H1 (cell line): ENCODE measurements around the gene ZNF260. TPM values are rescaled to one million over a fixed set of nuclear protein-coding genes. Genes with fewer than 3 reads are reported as not detected.

ENCODE experiments used
- CTCF ChIA-PET: fragments of 300-600 bp; sonication (Branson Sonifier 250); formaldehyde crosslinking; loops from one replicate; lab custom pipeline; 2021; ENCODE audit not compliant: partially characterized antibody; lab: Charles Lee
- POLR2A ChIA-PET: fragments of 300-600 bp; sonication (Branson Sonifier 250); formaldehyde crosslinking; loops from one replicate; lab custom pipeline; 2021; ENCODE audit warnings: inconsistent platforms; ENCODE audit not compliant: partially characterized antibody; lab: Charles Lee
- DNase-seq, 2 experiments: peaks; one replicate each; pipeline versions ENCODE4 v3.0.0 to v3.0.0-alpha.2; 2010 to 2022; ENCODE audit warnings: low spot score in 2 of 2, low read depth in 1 of 2, mixed read lengths in 1 of 2
- FAIRE-seq: peaks from 2 replicates; lab custom pipeline; 2011; peaks lifted over from hg19 to GRCh38; lab: Jason Lieb, UNC
- H2AFZ ChIP-seq: 2 replicates; pipeline ENCODE4 v1.8.1; 2012; ENCODE audit warnings: low read length, inconsistent platforms
- H2AK5ac ChIP-seq: 2 replicates; pipeline ENCODE4 v1.6.1; 2013; ENCODE audit warnings: low read depth, low read length
- H2BK120ac ChIP-seq: replicated peaks from 2 replicates; pipeline ENCODE3; 2013; ENCODE audit warnings: low read depth, low read length, inconsistent platforms
- H2BK12ac ChIP-seq: 2 replicates; pipeline ENCODE4 v1.6.1; 2013; ENCODE audit warnings: low read depth, low read length
- H2BK15ac ChIP-seq: 2 replicates; pipeline ENCODE4 v1.6.1; 2013; ENCODE audit warnings: low read length
- H2BK20ac ChIP-seq: 2 replicates; pipeline ENCODE4 v1.6.1; 2013; ENCODE audit warnings: low read length
- H2BK5ac ChIP-seq: 2 replicates; pipeline ENCODE4 v1.6.1; 2013; ENCODE audit warnings: low read depth, low read length
- H3K14ac ChIP-seq: 2 replicates; pipeline ENCODE4 v1.6.1; 2013; ENCODE audit warnings: inconsistent platforms; ENCODE audit not compliant: insufficient read length
- H3K18ac ChIP-seq: 2 replicates; pipeline ENCODE4 v1.6.1; 2013; ENCODE audit warnings: low read length; ENCODE audit errors: extremely low read depth
- H3K23ac ChIP-seq: 2 replicates; pipeline ENCODE4 v1.6.1; 2013; ENCODE audit warnings: inconsistent platforms; ENCODE audit not compliant: insufficient read length
- H3K23me2 ChIP-seq: 2 replicates; pipeline ENCODE4 v1.6.1; 2013; ENCODE audit warnings: low read depth, low read length
- H3K27ac ChIP-seq: 2 replicates; pipeline ENCODE4 v1.6.1; 2011; ENCODE audit warnings: low read depth, low read length, inconsistent platforms
- H3K27me3 ChIP-seq, 4 experiments: replicated peaks in 1 of 4; 1 replicate in 1 of 4; 2 replicates in 3 of 4; pipeline versions ENCODE4 v1.6.1 to v1.8.1; 2011 to 2013; ENCODE audit warnings: low read length in 3 of 4, mild to moderate bottlenecking in 3 of 4, inconsistent platforms in 2 of 4, mixed read lengths in 2 of 4, moderate library complexity in 1 of 4; ENCODE audit not compliant: control insufficient read depth in 3 of 4, insufficient read depth in 3 of 4; ENCODE audit errors: extremely low read depth in 1 of 4
- H3K36me3 ChIP-seq, 4 experiments: 2 replicates each; pipeline versions ENCODE4 v1.6.1 to v1.8.1; 2011 to 2013; ENCODE audit warnings: mild to moderate bottlenecking in 4 of 4, low read length in 3 of 4, moderate library complexity in 2 of 4, control low read depth in 1 of 4, inconsistent platforms in 1 of 4; ENCODE audit not compliant: insufficient read depth in 4 of 4, control insufficient read depth in 2 of 4
- H3K4ac ChIP-seq: replicated peaks from 2 replicates; pipeline ENCODE3; 2013; ENCODE audit warnings: low read length, low read depth, mixed read lengths, inconsistent platforms; ENCODE audit not compliant: insufficient read length
- H3K4me1 ChIP-seq, 4 experiments: replicated peaks in 1 of 4; 1 replicate in 1 of 4; 2 replicates in 3 of 4; pipeline versions ENCODE4 v1.6.1 to v1.8.1; 2011 to 2013; ENCODE audit warnings: low read length in 3 of 4, inconsistent platforms in 2 of 4, mixed read lengths in 1 of 4; ENCODE audit not compliant: insufficient read depth in 4 of 4, control insufficient read depth in 3 of 4
- H3K4me2 ChIP-seq, 2 experiments: 2 replicates each; pipeline versions ENCODE4 v1.6.1 to v1.8.1; 2011 to 2013; ENCODE audit warnings: low read depth in 2 of 2, low read length in 2 of 2, control low read depth in 1 of 2, inconsistent platforms in 1 of 2, mild to moderate bottlenecking in 1 of 2; ENCODE audit not compliant: insufficient read depth in 1 of 2
- H3K4me3 ChIP-seq, 4 experiments: fragments of 200-600, 300-600 bp in 1 of 4; sonication (generic), shearing (Covaris generic), sonication (Bioruptor Twin) in 1 of 4; 2 replicates each; pipeline versions ENCODE4 v1.5.1 to v1.8.1; 2011 to 2016; ENCODE audit warnings: low read length in 4 of 4, low read depth in 3 of 4, control low read depth in 2 of 4, inconsistent platforms in 2 of 4, mild to moderate bottlenecking in 2 of 4, mixed read lengths in 1 of 4, moderate library complexity in 1 of 4; ENCODE audit not compliant: insufficient read depth in 2 of 4; ENCODE audit errors: extremely low read depth in 1 of 4
- H3K56ac ChIP-seq: replicated peaks from 2 replicates; pipeline ENCODE3; 2013; ENCODE audit warnings: low read depth, mild to moderate bottlenecking, mixed read lengths, low read length, inconsistent platforms; ENCODE audit not compliant: insufficient read length
- H3K79me1 ChIP-seq: 2 replicates; pipeline ENCODE4 v1.6.1; 2013; ENCODE audit warnings: low read depth, low read length, control low read depth
- H3K79me2 ChIP-seq, 2 experiments: 2 replicates each; pipeline versions ENCODE4 v1.6.1 to v1.8.1; 2012 to 2013; ENCODE audit warnings: low read length in 2 of 2, mild to moderate bottlenecking in 2 of 2, inconsistent platforms in 1 of 2; ENCODE audit not compliant: insufficient read depth in 2 of 2, control insufficient read depth in 1 of 2
- H3K9ac ChIP-seq, 4 experiments: replicated peaks in 1 of 4; 1 replicate in 1 of 4; 2 replicates in 3 of 4; pipeline versions ENCODE4 v1.6.1 to v1.8.1; 2011 to 2013; ENCODE audit warnings: low read depth in 3 of 4, low read length in 3 of 4, control low read depth in 2 of 4, mild to moderate bottlenecking in 2 of 4, moderate library complexity in 2 of 4, inconsistent platforms in 1 of 4; ENCODE audit errors: extremely low read depth in 1 of 4
- H3K9me3 ChIP-seq, 2 experiments: 2 replicates each; pipeline versions ENCODE4 v1.6.1 to v1.8.1; 2012 to 2013; ENCODE audit warnings: mild to moderate bottlenecking in 2 of 2, moderate library complexity in 2 of 2, control low read depth in 1 of 2, inconsistent platforms in 1 of 2, low read depth in 1 of 2, low read length in 1 of 2, mixed read lengths in 1 of 2; ENCODE audit not compliant: insufficient read depth in 2 of 2
- H4K20me1 ChIP-seq, 2 experiments: replicated peaks in 1 of 2; 2 replicates each; pipeline versions ENCODE3 to v1.8.1; 2011 to 2013; ENCODE audit warnings: inconsistent platforms in 2 of 2, low read length in 2 of 2, mild to moderate bottlenecking in 1 of 2; ENCODE audit not compliant: insufficient read depth in 2 of 2, control insufficient read depth in 1 of 2
- H4K5ac ChIP-seq: 2 replicates; pipeline ENCODE4 v1.6.1; 2013; ENCODE audit warnings: low read length, low read depth, mixed read lengths, inconsistent platforms; ENCODE audit not compliant: insufficient read length
- H4K8ac ChIP-seq: 2 replicates; pipeline ENCODE4 v1.8.0; 2013; ENCODE audit warnings: mild to moderate bottlenecking, moderate library complexity, low read length, inconsistent platforms; ENCODE audit not compliant: insufficient read depth; ENCODE audit errors: extremely low read depth
- H4K91ac ChIP-seq: replicated peaks from 2 replicates; pipeline ENCODE3; 2013; ENCODE audit warnings: low read length, mixed read lengths, inconsistent platforms; ENCODE audit not compliant: insufficient read length
- EP300 ChIP-seq, 2 experiments: IDR thresholded peaks; 1 replicate in 1 of 2; 2 replicates in 1 of 2; pipeline ENCODE4 v1.6.1; 2011 to 2012; ENCODE audit warnings: low read depth in 2 of 2, low read length in 2 of 2, mild to moderate bottlenecking in 2 of 2, borderline replicate concordance in 1 of 2, inconsistent platforms in 1 of 2, moderate library complexity in 1 of 2
- ZNF274 ChIP-seq: IDR thresholded peaks from 2 replicates; pipeline ENCODE4 v1.7.0; 2012; ENCODE audit warnings: low read length, borderline replicate concordance; ENCODE audit errors: extremely low read depth
- WGBS, 2 experiments: shearing (Covaris generic) in 1 of 2; methylation state at CpG; one replicate each; pipeline versions ENCODE4 v1.1.6 to v1.1.7; 2013 to 2015; ENCODE audit warnings: low lambda C conversion rate in 2 of 2, mixed read lengths in 2 of 2, inconsistent platforms in 1 of 2, low coverage in 1 of 2, missing lambda C conversion rate in 1 of 2; ENCODE audit not compliant: insufficient replicate concordance in 2 of 2, insufficient coverage in 1 of 2, insufficient read length in 1 of 2; ENCODE audit errors: extremely low coverage in 1 of 2, missing lambda C conversion rate in 1 of 2; 5-methylcytosine and 5-hydroxymethylcytosine counted together
- polyA plus RNA-seq, 7 experiments: library from polyadenylated mRNA; depleted of rRNA in 3 of 7; stranded (reverse) in 5 of 7; unstranded in 2 of 7; fragments of >200 nt in 5 of 7; fragments of 200-250 nt in 2 of 7; gene quantifications; 1 replicate in 5 of 7; 2 replicates in 1 of 7; 4 replicates in 1 of 7; pipeline versions ENCODE4 v1.2.1 to v1.2.3, GENCODE V29; 2011 to 2013; ENCODE audit warnings: missing spikeins in 2 of 7, mixed read lengths in 2 of 7
- total RNA-seq: library from RNA; stranded (reverse); fragmentation: NEBNext Ultra II Directional; extraction: Animal tissue kit (Norgen Biotek cat#: 25700); gene quantifications from 2 replicates; pipeline ENCODE4 v1.2.1, GENCODE V29; 2021

The ZNF260 gene
- total and polyA plus RNA-seq, 2 of the 8 experiments (the other 6 are each of a cell fraction or from before 2014, with no cell fraction given), result 5.5 to 30.7 TPM

GRCh38 chr19:36514012-36514612, 14.0 kb downstream of the ZNF260 start:
- H2BK20ac ChIP-seq, result no peak overlapping the region
- no peak overlapping the region for H2AFZ ChIP-seq
- POLR2A ChIA-PET, result interaction anchor here (0.9 kb wide), 2 partner anchors 15 to 180 kb away, joined by 3 to 4 read pairs; no protein-coding TSS in a partner anchor
- H3K79me1 ChIP-seq, result no peaks in the 10 kb centered on the region
- no peak for FAIRE-seq
- TF ChIP-seq ZNF274, result peak; percentile 80
- no peak for TF ChIP-seq EP300 (IDR thresholded peaks at IDR 0.05; ENCODE audit: borderline replicate concordance in 1 of 2, low read depth in 2 of 2, low read length in 2 of 2)
- no peak overlapping the region for H4K5ac ChIP-seq
- no peak overlapping the region for H3K9ac ChIP-seq
- H3K27me3 ChIP-seq, result no peaks in the 10 kb centered on the region
- no peak overlapping the region; the same call in 1 of the 2 replicates for H4K8ac ChIP-seq
- H3K23me2 ChIP-seq, result no peaks in the 10 kb centered on the region
- H3K56ac ChIP-seq, result no peak overlapping the region
- H4K91ac ChIP-seq, result no peak overlapping the region
- H2BK12ac ChIP-seq, result no peak overlapping the region
- H3K4me2 ChIP-seq, result no peak overlapping the region
- H2BK15ac ChIP-seq, result no peak overlapping the region
- H2AK5ac ChIP-seq, result no peak overlapping the region
- whole genome bisulfite sequencing, 2 experiments, result 95% methylated on average over 2 of the region's 2 CpGs; no CpG with 5 or more reads in 1 of the 2 experiments
- peaks cover 74 to 80% of the 10 kb centered on the region in 2 experiments for H3K9me3 ChIP-seq
- H3K79me2 ChIP-seq, result peaks cover 0 to 20% of the 10 kb centered on the region in 2 experiments; a peak in 2 of 4 replicates
- peaks cover 22 to 78% (median 49%) of the 10 kb centered on the region in 4 experiments for H3K36me3 ChIP-seq
- no peak overlapping the region for H2BK120ac ChIP-seq
- H4K20me1 ChIP-seq, result no peaks in the 10 kb centered on the region
- H3K27ac ChIP-seq, result no peak overlapping the region
- H3K4me3 ChIP-seq, result peak overlapping the region in 1 of 4 experiments; percentile 19; a peak in 1 of 8 replicates
- no peak overlapping the region for H2BK5ac ChIP-seq
- H3K14ac ChIP-seq, result no peak overlapping the region
- H3K4ac ChIP-seq, result no peak overlapping the region
- CTCF ChIA-PET, result no interaction called here
- no peak overlapping the region for H3K23ac ChIP-seq
- DNase-seq, result no peak
- no peak overlapping the region for H3K18ac ChIP-seq
- no peaks in the 10 kb centered on the region for H3K4me1 ChIP-seq
